ENCODE results near the gene ST3GAL5. TPM values are rescaled to one million over a fixed set of nuclear protein-coding genes. Genes with fewer than 3 reads are reported as not detected.

The ST3GAL5 gene
- total and polyA plus RNA-seq, 2 of the 8 experiments (the other 6 are each of a cell fraction or from before 2014, with no cell fraction given), result 1.9 to 4.5 TPM

DNA sequence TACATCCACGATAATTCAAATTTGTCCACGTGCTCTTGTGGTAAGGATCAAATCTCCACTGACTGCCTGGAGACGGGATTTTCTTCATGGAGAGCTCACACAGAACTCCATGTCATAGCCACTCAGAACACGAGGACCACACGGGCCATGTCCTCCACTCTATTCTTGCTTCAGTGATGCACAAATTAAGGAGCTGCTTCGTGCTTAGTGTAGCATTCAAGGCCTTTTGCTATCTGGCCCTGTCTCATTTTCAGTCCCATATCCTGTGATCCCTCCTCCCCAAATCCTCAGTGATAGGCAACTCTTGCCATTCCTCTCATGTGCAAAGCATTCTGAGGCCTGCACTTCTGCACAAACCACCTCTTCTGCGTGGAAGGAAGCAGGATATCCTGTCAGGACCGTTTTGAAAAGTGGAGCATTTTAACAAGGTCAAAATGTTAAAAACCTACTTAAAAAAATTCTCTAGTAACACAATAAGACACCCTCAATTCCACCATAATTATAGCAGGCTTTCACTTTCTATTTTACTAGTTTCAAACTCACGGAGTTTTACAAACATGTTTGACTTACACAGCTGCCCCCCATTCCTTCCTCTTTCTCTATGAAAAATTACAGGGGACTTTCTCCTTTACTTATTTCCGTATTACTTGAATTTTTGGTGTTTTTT, 35.2 kb downstream of the ST3GAL5 start:
- Histone ChIP-seq H3K14ac (ENCODE audit: insufficient read length) (no peak overlapping the region), H3K56ac (replicated peaks; ENCODE audit: insufficient read length, low read depth, low read length) (no peak overlapping the region), H3K9me3 (ENCODE audit: insufficient read depth in 2 of 2, low read depth in 1 of 2, low read length in 1 of 2) (no peaks in the 10 kb centered on the region), H4K20me1 (replicated peaks in 1 of 2; ENCODE audit: control insufficient read depth in 1 of 2, insufficient read depth in 2 of 2, low read length in 2 of 2) (no peaks in the 10 kb centered on the region), H3K4me3 (ENCODE audit: extremely low read depth in 1 of 4, insufficient read depth in 2 of 4, low read depth in 3 of 4, low read length in 4 of 4) (no peak overlapping the region), H2BK5ac (ENCODE audit: low read depth, low read length) (no peak overlapping the region), H2AFZ (ENCODE audit: low read length) (no peak overlapping the region), H3K79me2 (ENCODE audit: control insufficient read depth in 1 of 2, insufficient read depth in 2 of 2, low read length in 2 of 2) (no peaks in the 10 kb centered on the region), H3K4ac (replicated peaks; ENCODE audit: insufficient read length, low read depth, low read length) (no peak overlapping the region), H3K9ac (replicated peaks in 1 of 4; ENCODE audit: extremely low read depth in 1 of 4, low read depth in 3 of 4, low read length in 3 of 4) (no peak overlapping the region), H3K27me3 (replicated peaks in 1 of 4; ENCODE audit: control insufficient read depth in 3 of 4, extremely low read depth in 1 of 4, insufficient read depth in 3 of 4, low read length in 3 of 4) (no peaks in the 10 kb centered on the region), H4K91ac (replicated peaks; ENCODE audit: insufficient read length, low read length) (no peak overlapping the region), H3K79me1 (ENCODE audit: low read depth, low read length) (no peaks in the 10 kb centered on the region), H2AK5ac (ENCODE audit: low read depth, low read length) (no peak overlapping the region), H2BK120ac (replicated peaks; ENCODE audit: low read depth, low read length) (no peak overlapping the region), H3K23me2 (ENCODE audit: low read depth, low read length) (no peaks in the 10 kb centered on the region), H3K27ac (ENCODE audit: low read depth, low read length) (no peak overlapping the region), H3K4me1 (replicated peaks in 1 of 4; ENCODE audit: control insufficient read depth in 3 of 4, insufficient read depth in 4 of 4, low read length in 3 of 4) (peaks cover 0 to 3% (median 0%) of the 10 kb centered on the region in 4 experiments; a peak in 4 of 7 replicates), H3K4me2 (ENCODE audit: insufficient read depth in 1 of 2, low read depth in 2 of 2, low read length in 2 of 2) (no peak overlapping the region), H4K8ac (ENCODE audit: extremely low read depth, insufficient read depth, low read length) (no peak overlapping the region), H2BK15ac (ENCODE audit: low read length) (no peak overlapping the region), H3K18ac (ENCODE audit: extremely low read depth, low read length) (no peak overlapping the region), H4K5ac (ENCODE audit: insufficient read length, low read depth, low read length) (no peak overlapping the region), H2BK20ac (ENCODE audit: low read length) (no peak overlapping the region), H3K36me3 (ENCODE audit: control insufficient read depth in 2 of 4, insufficient read depth in 4 of 4, low read length in 3 of 4) (no peaks in the 10 kb centered on the region), H2BK12ac (ENCODE audit: low read depth, low read length) (no peak overlapping the region), H3K23ac (ENCODE audit: insufficient read length) (no peak overlapping the region)
- ChIA-PET CTCF (ENCODE audit: partially characterized antibody) (interaction anchor here (1.4 to 2.4 kb wide), 3 partner anchors 9 to 26 kb away, joined by 5 to 8 read pairs (median 6); no protein-coding TSS in a partner anchor), POLR2A (ENCODE audit: partially characterized antibody) (no interaction called here)
- FAIRE-seq (no peak), DNase-seq (ENCODE audit: low read depth in 1 of 2, low spot score in 2 of 2) (no peak)
- 93% methylated on average over 10 of the region's 10 CpGs; no CpG with 5 or more reads in 1 of the 2 experiments for WGBS, 2 experiments (ENCODE audit: extremely low coverage in 1 of 2, insufficient coverage in 1 of 2, insufficient read length in 1 of 2, insufficient replicate concordance in 2 of 2, low coverage in 1 of 2, low lambda C conversion rate in 2 of 2, missing lambda C conversion rate in 1 of 2)
- TF ChIP-seq SP1 (IDR thresholded peaks at IDR 0.05; ENCODE audit: low read depth, low read length), result no peak
- TF ChIP-seq SP2 (IDR thresholded peaks at IDR 0.05; ENCODE audit: low read length), result no peak
- no peak for TF ChIP-seq CREB1 (IDR thresholded peaks at IDR 0.05)
- no peak for TF ChIP-seq RNF2 (IDR thresholded peaks at IDR 0.05; ENCODE audit: borderline replicate concordance, low read depth, low read length, missing control alignments, poor library complexity, severe bottlenecking)
- TF ChIP-seq JUN (IDR thresholded peaks at IDR 0.05; ENCODE audit: low read depth, low read length), result no peak
- no peak for TF ChIP-seq ZNF274 (IDR thresholded peaks at IDR 0.05; ENCODE audit: borderline replicate concordance, extremely low read depth, low read length)

Data from H1 (cell line).